SU-DHL-6 (cell line): ENCODE measurements around the gene SGMS2.

Source experiments
- H2AFZ ChIP-seq: fragments of 200-600 bp; sonication (generic); 2 replicates; pipeline ENCODE4 v1.6.1; 2014; ENCODE audit warnings: low read depth, mild to moderate bottlenecking, moderate library complexity, mixed read lengths, antibody characterized with exemption, low read length; ENCODE audit not compliant: severe bottlenecking
- H3F3A ChIP-seq: fragments of 200-600 bp; shearing (Covaris generic); 2 replicates; pipeline ENCODE4 v1.6.0; 2016; ENCODE audit warnings: antibody characterized with exemption, mild to moderate bottlenecking; ENCODE audit not compliant: insufficient read depth
- H3K27ac ChIP-seq: fragments of 200-600 bp; sonication (generic); 2 replicates; pipeline ENCODE4 v1.5.1; 2016; ENCODE audit warnings: low read depth, mild to moderate bottlenecking, low read length, moderate library complexity, mixed read lengths
- H3K27me3 ChIP-seq: fragments of 200-600 bp; sonication (generic), shearing (Covaris generic); 2 replicates; pipeline ENCODE4 v1.6.0; 2014; ENCODE audit warnings: mild to moderate bottlenecking, low read length
- H3K36me3 ChIP-seq: fragments of 200-600 bp; sonication (generic); 2 replicates; pipeline ENCODE4 v1.6.1; 2014; ENCODE audit warnings: mild to moderate bottlenecking, low read length, mixed read lengths
- H3K4me2 ChIP-seq: fragments of 300-600, 200-600 bp; shearing (Covaris generic), sonication (generic); 2 replicates; pipeline ENCODE4 v1.6.0; 2014; ENCODE audit warnings: low read length, low read depth, mild to moderate bottlenecking; ENCODE audit not compliant: poor library complexity, severe bottlenecking
- H3K4me3 ChIP-seq: fragments of 200-600 bp; sonication (generic); 2 replicates; pipeline ENCODE4 v1.5.1; 2014; ENCODE audit warnings: antibody characterized with exemption, low read length, mild to moderate bottlenecking, mixed read lengths; ENCODE audit not compliant: insufficient read depth, poor library complexity, severe bottlenecking
- H3K79me2 ChIP-seq: fragments of 200-600 bp; sonication (generic); 2 replicates; pipeline ENCODE4 v1.6.1; 2014; ENCODE audit warnings: mild to moderate bottlenecking, low read length, moderate library complexity; ENCODE audit not compliant: insufficient read depth
- H3K9ac ChIP-seq: fragments of 200-600 bp; sonication (generic); 2 replicates; pipeline ENCODE4 v1.7.0; 2014; ENCODE audit warnings: mild to moderate bottlenecking, low read length
- H3K9me2 ChIP-seq: fragments of 200-600 bp; sonication (generic); replicated peaks from 2 replicates; pipeline ENCODE4 v1.6.1; 2014; ENCODE audit warnings: low read length; ENCODE audit not compliant: insufficient read depth
- H3K9me3 ChIP-seq: fragments of 200-600 bp; sonication (generic); 2 replicates; pipeline ENCODE4 v1.6.1; 2014; ENCODE audit warnings: low read length, mixed read lengths; ENCODE audit not compliant: insufficient read depth
- H4K20me1 ChIP-seq: fragments of 200-600 bp; sonication (generic); 2 replicates; pipeline ENCODE4 v1.6.1; 2014; ENCODE audit warnings: low read depth, mild to moderate bottlenecking, antibody characterized with exemption, low read length, moderate library complexity, mixed read lengths
- CTCF ChIP-seq: fragments of 200-600 bp; sonication (generic); IDR thresholded peaks from one replicate; pipeline ENCODE4 v1.5.1; 2017; ENCODE audit warnings: antibody characterized with exemption, mild to moderate bottlenecking, low read length, moderate library complexity; ENCODE audit not compliant: insufficient read depth, poor library complexity, severe bottlenecking
- EZH2phosphoT487 ChIP-seq: fragments of 200-600 bp; sonication (generic), shearing (Covaris generic); conservative IDR thresholded peaks from 2 replicates; pipeline ENCODE4 v1.6.1; 2018; ENCODE audit warnings: mild to moderate bottlenecking, antibody characterized with exemption, low read length, moderate library complexity, mixed read lengths

SGMS2 gene

GRCh38 chr4:107937040-107937439, 112.3 kb downstream of the SGMS2 start:
- Histone ChIP-seq H3K27ac (no peak overlapping the region), H3K79me2 (no peaks in the 10 kb centered on the region), H4K20me1 (no peaks in the 10 kb centered on the region), H3K9me3 (no peaks in the 10 kb centered on the region), H3K9me2 (no peaks in the 10 kb centered on the region), H3F3A (no peaks in the 10 kb centered on the region; the same call in 1 of the 2 replicates), H3K4me3 (no peak overlapping the region), H3K27me3 (no peaks in the 10 kb centered on the region), H3K36me3 (no peaks in the 10 kb centered on the region), H2AFZ (no peak overlapping the region), H3K9ac (no peak overlapping the region), H3K4me2 (no peak overlapping the region)
- TF ChIP-seq CTCF, result no peak
- TF ChIP-seq EZH2phosphoT487, result no peak

- H3K79me2 ChIP-seq, result no peaks in the 10 kb centered on the region
- no peaks in the 10 kb centered on the region for H3K36me3 ChIP-seq
- no peak overlapping the region for H3K4me3 ChIP-seq
- H3F3A ChIP-seq, result no peaks in the 10 kb centered on the region
- no peaks in the 10 kb centered on the region for H3K9me2 ChIP-seq
- no peak overlapping the region for H3K9ac ChIP-seq
- H3K9me3 ChIP-seq, result no peaks in the 10 kb centered on the region
- H4K20me1 ChIP-seq, result no peaks in the 10 kb centered on the region
- H2AFZ ChIP-seq, result no peak overlapping the region
- no peak overlapping the region for H3K27ac ChIP-seq
- H3K4me2 ChIP-seq, result no peak overlapping the region
- TF ChIP-seq EZH2phosphoT487, result no peak
- TF ChIP-seq CTCF, result no peak
- no peaks in the 10 kb centered on the region for H3K27me3 ChIP-seq
Measured at GRCh38 chr4:107939307-107939706, 114.6 kb downstream of the SGMS2 start.

GRCh38 chr4:107945809-107946208, 121.1 kb downstream of the SGMS2 start:
- no peaks in the 10 kb centered on the region for H3K9me2 ChIP-seq
- H2AFZ ChIP-seq, result no peak overlapping the region
- H3F3A ChIP-seq, result no peaks in the 10 kb centered on the region
- no peak overlapping the region for H3K9ac ChIP-seq
- no peak overlapping the region for H3K4me3 ChIP-seq
- H3K79me2 ChIP-seq, result no peaks in the 10 kb centered on the region
- H3K9me3 ChIP-seq, result no peaks in the 10 kb centered on the region
- no peaks in the 10 kb centered on the region for H3K27me3 ChIP-seq
- no peak overlapping the region for H3K4me2 ChIP-seq
- no peaks in the 10 kb centered on the region for H3K36me3 ChIP-seq
- H3K27ac ChIP-seq, result no peak overlapping the region
- TF ChIP-seq EZH2phosphoT487, result no peak
- no peaks in the 10 kb centered on the region for H4K20me1 ChIP-seq

GRCh38 chr4:107950746-107951540, 126.2 kb downstream of the SGMS2 start:
- Histone ChIP-seq H3K9me2 (no peaks in the 10 kb centered on the region), H2AFZ (no peak overlapping the region), H3K27ac (no peak overlapping the region), H3K79me2 (no peaks in the 10 kb centered on the region), H3K4me3 (no peak overlapping the region), H3K9ac (no peak overlapping the region), H3K9me3 (no peaks in the 10 kb centered on the region), H3K36me3 (no peaks in the 10 kb centered on the region), H3F3A (no peaks in the 10 kb centered on the region), H3K4me2 (no peak overlapping the region), H4K20me1 (no peaks in the 10 kb centered on the region), H3K27me3 (no peaks in the 10 kb centered on the region)
- TF ChIP-seq EZH2phosphoT487 (no peak), CTCF (no peak)
